NB4 (cell line): ENCODE results near the gene ACTG1.

Source experiments
- POLR2A ChIP-seq: IDR thresholded peaks from 2 replicates; pipeline ENCODE4 v1.6.1; 2011; ENCODE audit warnings: mild to moderate bottlenecking; ENCODE audit not compliant: insufficient read length; ENCODE audit errors: extremely low read depth
- TF ChIP-seq, protein P1 (sequence below): IDR thresholded peaks from one replicate; pipeline ENCODE4 v1.5.1; 2012; ENCODE audit warnings: low read depth, low read length

DNA sequence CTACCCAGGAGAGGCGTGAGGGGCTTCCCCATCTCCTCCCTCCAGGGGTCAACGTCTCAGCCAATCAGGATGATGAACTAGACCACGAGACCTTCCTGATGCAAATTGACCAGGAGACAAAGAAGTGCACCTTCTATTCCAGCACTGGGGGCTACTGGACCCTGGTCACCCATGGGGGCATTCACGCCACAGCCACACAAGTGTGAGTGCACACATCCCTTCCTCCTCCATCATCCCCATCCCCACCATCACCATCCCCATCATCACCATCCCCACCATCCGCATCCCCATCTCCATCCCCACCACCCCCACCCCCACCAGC lies 22.4 kb upstream of the ACTG1 start:
- TF ChIP-seq POLR2A: no peak
- TF ChIP-seq, protein P1, sequence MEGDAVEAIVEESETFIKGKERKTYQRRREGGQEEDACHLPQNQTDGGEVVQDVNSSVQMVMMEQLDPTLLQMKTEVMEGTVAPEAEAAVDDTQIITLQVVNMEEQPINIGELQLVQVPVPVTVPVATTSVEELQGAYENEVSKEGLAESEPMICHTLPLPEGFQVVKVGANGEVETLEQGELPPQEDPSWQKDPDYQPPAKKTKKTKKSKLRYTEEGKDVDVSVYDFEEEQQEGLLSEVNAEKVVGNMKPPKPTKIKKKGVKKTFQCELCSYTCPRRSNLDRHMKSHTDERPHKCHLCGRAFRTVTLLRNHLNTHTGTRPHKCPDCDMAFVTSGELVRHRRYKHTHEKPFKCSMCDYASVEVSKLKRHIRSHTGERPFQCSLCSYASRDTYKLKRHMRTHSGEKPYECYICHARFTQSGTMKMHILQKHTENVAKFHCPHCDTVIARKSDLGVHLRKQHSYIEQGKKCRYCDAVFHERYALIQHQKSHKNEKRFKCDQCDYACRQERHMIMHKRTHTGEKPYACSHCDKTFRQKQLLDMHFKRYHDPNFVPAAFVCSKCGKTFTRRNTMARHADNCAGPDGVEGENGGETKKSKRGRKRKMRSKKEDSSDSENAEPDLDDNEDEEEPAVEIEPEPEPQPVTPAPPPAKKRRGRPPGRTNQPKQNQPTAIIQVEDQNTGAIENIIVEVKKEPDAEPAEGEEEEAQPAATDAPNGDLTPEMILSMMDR: no peak
